Astrocyte (in vitro differentiated cells and primary cell): ENCODE data around the gene OR5A1. TPM values are rescaled to one million over a fixed set of nuclear protein-coding genes. Genes with fewer than 3 reads are reported as not detected.

Experiments used
- DNase-seq: peaks from one replicate; pipeline ENCODE4 v3.0.0-alpha.2; 2010; ENCODE audit warnings: low read depth
- FAIRE-seq: peaks from 2 replicates; lab custom pipeline; 2011; peaks lifted over from hg19 to GRCh38; lab: Jason Lieb, UNC
- H2AFZ ChIP-seq: 2 replicates; pipeline ENCODE4 v1.6.0; 2012; ENCODE audit warnings: low read depth, low read length, inconsistent platforms
- H3K27ac ChIP-seq: 2 replicates; pipeline ENCODE4 v1.5.1; 2011; ENCODE audit warnings: low read depth, low read length, inconsistent platforms
- H3K27me3 ChIP-seq: 2 replicates; pipeline ENCODE4 v1.6.0; 2011; ENCODE audit warnings: low read length, inconsistent platforms; ENCODE audit not compliant: insufficient read depth
- H3K36me3 ChIP-seq: 2 replicates; pipeline ENCODE4 v1.5.1; 2011; ENCODE audit warnings: low read length, inconsistent platforms; ENCODE audit not compliant: insufficient read depth
- H3K4me1 ChIP-seq: 2 replicates; pipeline ENCODE4 v1.5.1; 2011; ENCODE audit warnings: low read length, inconsistent platforms; ENCODE audit not compliant: insufficient read depth
- H3K4me2 ChIP-seq: 2 replicates; pipeline ENCODE4 v1.6.0; 2012; ENCODE audit warnings: low read length, inconsistent platforms
- H3K4me3 ChIP-seq: 2 replicates; pipeline ENCODE4 v1.5.1; 2011; ENCODE audit warnings: low read depth, mild to moderate bottlenecking, low read length, inconsistent platforms; ENCODE audit not compliant: insufficient read depth
- H3K79me2 ChIP-seq: 2 replicates; pipeline ENCODE4 v1.6.0; 2012; ENCODE audit warnings: mild to moderate bottlenecking, low read length, inconsistent platforms; ENCODE audit not compliant: insufficient read depth
- H3K9ac ChIP-seq: 2 replicates; pipeline ENCODE4 v1.6.0; 2012; ENCODE audit warnings: mild to moderate bottlenecking, low read length, inconsistent platforms
- H3K9me3 ChIP-seq: 2 replicates; pipeline ENCODE4 v1.5.1; 2012; ENCODE audit warnings: low read depth, mild to moderate bottlenecking, low read length, inconsistent platforms; ENCODE audit not compliant: insufficient read depth
- H4K20me1 ChIP-seq: 2 replicates; pipeline ENCODE4 v1.6.0; 2012; ENCODE audit warnings: low read length, inconsistent platforms; ENCODE audit not compliant: insufficient read depth
- H3K27ac Mint-ChIP-seq: one replicate; pipeline ENCODE4 v1.8.0; 2021; ENCODE audit warnings: mild to moderate bottlenecking, mixed read lengths; ENCODE audit not compliant: unreplicated experiment
- H3K27me3 Mint-ChIP-seq: one replicate; pipeline ENCODE4 v1.8.0; 2021; ENCODE audit warnings: low read depth, mixed read lengths; ENCODE audit not compliant: unreplicated experiment
- H3K36me3 Mint-ChIP-seq: one replicate; pipeline ENCODE4 v1.8.0; 2021; ENCODE audit warnings: low read depth, mixed read lengths; ENCODE audit not compliant: unreplicated experiment
- H3K4me1 Mint-ChIP-seq: one replicate; pipeline ENCODE4 v1.8.0; 2021; ENCODE audit warnings: low read depth, mixed read lengths; ENCODE audit not compliant: unreplicated experiment
- H3K4me3 Mint-ChIP-seq: one replicate; pipeline ENCODE4 v1.8.0; 2021; ENCODE audit warnings: mild to moderate bottlenecking, moderate library complexity, mixed read lengths; ENCODE audit not compliant: unreplicated experiment
- H3K9me3 Mint-ChIP-seq: one replicate; pipeline ENCODE4 v1.8.0; 2021; ENCODE audit warnings: mild to moderate bottlenecking, mixed read lengths; ENCODE audit not compliant: unreplicated experiment
- CTCF ChIP-seq: IDR thresholded peaks from 2 replicates; pipeline ENCODE4 v1.5.1; 2011; ENCODE audit warnings: low read depth, mild to moderate bottlenecking, inconsistent platforms, low read length, moderate library complexity; ENCODE audit not compliant: insufficient read depth
- EZH2 ChIP-seq: IDR thresholded peaks from 2 replicates; pipeline ENCODE4 v1.6.1; 2012; ENCODE audit warnings: mild to moderate bottlenecking, low read length, inconsistent platforms; ENCODE audit not compliant: insufficient read depth
- total RNA-seq: library from RNA; stranded (reverse); gene quantifications from 2 replicates; pipeline ENCODE4 v1.2.1, GENCODE V29; 2021

OR5A1 gene
- total RNA-seq, 1 donor from 2014 or later = not detected

- no peak for FAIRE-seq
- H3K4me3 Mint-ChIP-seq = no peak overlapping the region
- no peak for TF ChIP-seq EZH2
- TF ChIP-seq CTCF = no peak
Observed at GRCh38 chr11:59415111-59415510, 21.2 kb upstream of the OR5A1 start.

GRCh38 chr11:59416613-59417012, 19.7 kb upstream of the OR5A1 start:
- no peak overlapping the region for H3K4me2 ChIP-seq
- H3K9ac ChIP-seq = no peak overlapping the region
- H3K27me3 Mint-ChIP-seq = no peaks in the 10 kb centered on the region
- no peaks in the 10 kb centered on the region for H3K9me3 ChIP-seq
- no peaks in the 10 kb centered on the region for H3K27me3 ChIP-seq
- TF ChIP-seq EZH2 = no peak
- TF ChIP-seq CTCF = no peak
- H3K4me1 Mint-ChIP-seq = no peaks in the 10 kb centered on the region
- H3K27ac ChIP-seq = no peak overlapping the region
- FAIRE-seq = no peak
- H3K36me3 Mint-ChIP-seq = no peaks in the 10 kb centered on the region
- H3K4me3 ChIP-seq = no peak overlapping the region
- no peaks in the 10 kb centered on the region for H4K20me1 ChIP-seq
- no peak for DNase-seq
- H2AFZ ChIP-seq = no peak overlapping the region
- H3K79me2 ChIP-seq = no peaks in the 10 kb centered on the region
- H3K4me1 ChIP-seq = no peaks in the 10 kb centered on the region
- H3K9me3 Mint-ChIP-seq = no peaks in the 10 kb centered on the region
- H3K4me3 Mint-ChIP-seq = no peak overlapping the region
- H3K27ac Mint-ChIP-seq = no peak overlapping the region
- no peaks in the 10 kb centered on the region for H3K36me3 ChIP-seq

More at GRCh38 chr11:59415111-59415510, 21.2 kb upstream of the OR5A1 start:
- H3K27ac Mint-ChIP-seq = no peak overlapping the region
- H3K36me3 Mint-ChIP-seq = no peaks in the 10 kb centered on the region
- H3K9me3 ChIP-seq = no peaks in the 10 kb centered on the region
- no peaks in the 10 kb centered on the region for H3K4me1 ChIP-seq
- no peak overlapping the region for H3K4me2 ChIP-seq
- no peaks in the 10 kb centered on the region for H3K27me3 ChIP-seq
- H3K4me1 Mint-ChIP-seq = no peaks in the 10 kb centered on the region
- H3K36me3 ChIP-seq = no peaks in the 10 kb centered on the region
- no peak for DNase-seq
- no peak overlapping the region for H3K27ac ChIP-seq
- H3K4me3 ChIP-seq = no peak overlapping the region
- H2AFZ ChIP-seq = no peak overlapping the region
- H3K27me3 Mint-ChIP-seq = no peaks in the 10 kb centered on the region
- no peaks in the 10 kb centered on the region for H3K79me2 ChIP-seq
- H3K9me3 Mint-ChIP-seq = no peaks in the 10 kb centered on the region
- no peak overlapping the region for H3K9ac ChIP-seq
- no peaks in the 10 kb centered on the region for H4K20me1 ChIP-seq

- no peaks in the 10 kb centered on the region for H3K36me3 ChIP-seq
- no peaks in the 10 kb centered on the region for H3K9me3 Mint-ChIP-seq
- no peak overlapping the region for H3K4me3 ChIP-seq
- DNase-seq (no peak), FAIRE-seq (no peak)
- H3K27me3 Mint-ChIP-seq = no peaks in the 10 kb centered on the region
- no peak overlapping the region for H3K9ac ChIP-seq
- no peak overlapping the region for H3K4me2 ChIP-seq
- H3K9me3 ChIP-seq = no peaks in the 10 kb centered on the region
- no peak overlapping the region for H3K4me3 Mint-ChIP-seq
- no peak overlapping the region for H3K27ac Mint-ChIP-seq
- H3K4me1 Mint-ChIP-seq = no peaks in the 10 kb centered on the region
- H2AFZ ChIP-seq = no peak overlapping the region
- no peaks in the 10 kb centered on the region for H4K20me1 ChIP-seq
- no peaks in the 10 kb centered on the region for H3K79me2 ChIP-seq
- H3K4me1 ChIP-seq = no peaks in the 10 kb centered on the region
- no peaks in the 10 kb centered on the region for H3K27me3 ChIP-seq
- no peaks in the 10 kb centered on the region for H3K36me3 Mint-ChIP-seq
- H3K27ac ChIP-seq = no peak overlapping the region
- TF ChIP-seq CTCF = no peak
- no peak for TF ChIP-seq EZH2
Observed at GRCh38 chr11:59417023-59417422, 19.2 kb upstream of the OR5A1 start.
